HCT116 (cell line): ENCODE measurements around the gene CALHM1. TPM values are rescaled to one million over a fixed set of nuclear protein-coding genes. Genes with fewer than 3 reads are reported as not detected.

Experiments used
- ATAC-seq: fragments of 200-7000 bp; cut with Tn5 transposase; 2 replicates; pipeline ENCODE4 v1.9.1; 2020; ENCODE audit warnings: mild to moderate bottlenecking, moderate library complexity
- BruUV-seq: library from RNA; stranded (reverse); fragments of 400-500 nt; replicated peaks from 2 replicates; lab custom pipeline; 2021; lab: Mats Ljungman, UMichigan
- CTCF ChIA-PET: fragments of 300-600 bp; sonication (Branson Sonifier 250); formaldehyde crosslinking; loops from one replicate; lab custom pipeline; 2021; ENCODE audit warnings: antibody characterized with exemption; lab: Charles Lee
- POLR2A ChIA-PET: fragments of 300-600, 350-600 bp; sonication (Branson Sonifier 250); formaldehyde crosslinking; loops from one replicate; lab custom pipeline; 2021; ENCODE audit warnings: antibody characterized with exemption; lab: Charles Lee
- RAD21 ChIA-PET, 2 experiments: fragments of 300-600 bp; sonication (Branson Sonifier 250); formaldehyde crosslinking; loops; one replicate each; lab custom pipeline; 2023; ENCODE audit warnings: low total read pairs in 2 of 2; ENCODE audit not compliant: uncharacterized antibody in 2 of 2, unreplicated experiment in 2 of 2, low non-redundant PET in 1 of 2; lab: Charles Lee
- DNase-seq: peaks from one replicate; pipeline ENCODE4 v3.0.0-alpha.2; 2010; ENCODE audit warnings: low read depth, low spot score
- H2AFZ ChIP-seq: fragments of 200-600 bp; shearing (Covaris generic), sonication (generic); 2 replicates; pipeline ENCODE4 v1.6.1; 2017; ENCODE audit warnings: low read depth, mixed run types, mixed read lengths, antibody characterized with exemption, low read length; ENCODE audit not compliant: poor library complexity, severe bottlenecking
- H3K27ac ChIP-seq: 2 replicates; pipeline ENCODE4 v1.5.1; 2012; ENCODE audit warnings: low read depth, low read length
- H3K27me3 ChIP-seq: fragments of 200-600 bp; sonication (generic); 2 replicates; pipeline ENCODE4 v1.6.1; 2016; ENCODE audit warnings: mixed run types, low read length, mixed read lengths; ENCODE audit not compliant: insufficient read depth
- H3K36me3 ChIP-seq, 2 experiments: fragments of 200-500 bp in 1 of 2; fragments of 200-600 bp in 1 of 2; sonication (Bioruptor generic) in 1 of 2; sonication (generic) in 1 of 2; 2 replicates each; pipeline versions ENCODE4 v1.5.1 to v1.6.1; 2014 to 2016; ENCODE audit warnings: low read length in 2 of 2, inconsistent platforms in 1 of 2, mixed read lengths in 1 of 2, mixed run types in 1 of 2; ENCODE audit not compliant: insufficient read depth in 2 of 2, control insufficient read depth in 1 of 2
- H3K4me1 ChIP-seq, 2 experiments: fragments of 200-600 bp in 1 of 2; sonication (generic) in 1 of 2; 2 replicates each; pipeline versions ENCODE4 v1.5.1 to v1.6.1; 2012 to 2017; ENCODE audit warnings: low read length in 2 of 2, inconsistent platforms in 1 of 2, mild to moderate bottlenecking in 1 of 2, mixed read lengths in 1 of 2, mixed run types in 1 of 2, moderate library complexity in 1 of 2; ENCODE audit not compliant: insufficient read depth in 2 of 2, control insufficient read depth in 1 of 2
- H3K4me2 ChIP-seq: fragments of 200-600 bp; sonication (generic); 2 replicates; pipeline ENCODE4 v1.6.1; 2017; ENCODE audit warnings: mixed run types, low read length, mixed read lengths
- H3K4me3 ChIP-seq, 2 experiments: fragments of 200-600 bp in 1 of 2; sonication (generic) in 1 of 2; replicated peaks in 1 of 2; 2 replicates each; pipeline ENCODE4 v1.5.1; 2011 to 2016; ENCODE audit warnings: low read length in 2 of 2, control low read depth in 1 of 2, low read depth in 1 of 2, mild to moderate bottlenecking in 1 of 2, mixed read lengths in 1 of 2, mixed run types in 1 of 2
- H3K79me2 ChIP-seq: fragments of 200-600 bp; sonication (generic); 2 replicates; pipeline ENCODE4 v1.6.1; 2017; ENCODE audit warnings: mild to moderate bottlenecking, mixed run types, low read length, moderate library complexity, mixed read lengths; ENCODE audit not compliant: insufficient read depth
- H3K9ac ChIP-seq: fragments of 200-600 bp; sonication (generic); 2 replicates; pipeline ENCODE4 v1.6.1; 2016; ENCODE audit warnings: low read length, mixed read lengths
- H3K9me2 ChIP-seq: fragments of 200-600 bp; sonication (generic), shearing (Covaris generic); 2 replicates; pipeline ENCODE4 v1.6.1; 2017; ENCODE audit warnings: mixed run types, mild to moderate bottlenecking, moderate library complexity; ENCODE audit not compliant: insufficient read depth
- H3K9me3 ChIP-seq, 2 experiments: fragments of 200-500 bp in 1 of 2; fragments of 200-600 bp in 1 of 2; sonication (Bioruptor generic) in 1 of 2; sonication (generic) in 1 of 2; 2 replicates each; pipeline ENCODE4 v1.6.1; 2014 to 2017; ENCODE audit warnings: low read length in 2 of 2, mixed read lengths in 2 of 2, inconsistent platforms in 1 of 2, low read depth in 1 of 2, mild to moderate bottlenecking in 1 of 2, mixed run types in 1 of 2, moderate library complexity in 1 of 2; ENCODE audit not compliant: control insufficient read depth in 1 of 2, insufficient read depth in 1 of 2
- H4K20me1 ChIP-seq: fragments of 200-600 bp; sonication (generic), shearing (Covaris generic); 2 replicates; pipeline ENCODE4 v1.6.1; 2017; ENCODE audit warnings: mixed run types, mild to moderate bottlenecking, moderate library complexity; ENCODE audit not compliant: insufficient read depth
- CBX3 ChIP-seq: IDR thresholded peaks from 2 replicates; pipeline ENCODE4 v1.6.1; 2012; ENCODE audit warnings: low read depth
- ELF1 ChIP-seq: IDR thresholded peaks from 2 replicates; pipeline ENCODE4 v1.6.1; 2012; ENCODE audit warnings: low read depth, borderline replicate concordance
- FOSL1 ChIP-seq: IDR thresholded peaks from 2 replicates; pipeline ENCODE4 v1.6.1; 2012; ENCODE audit warnings: low read depth
- JUND ChIP-seq: IDR thresholded peaks from 2 replicates; pipeline ENCODE4 v1.6.1; 2012
- POLR2A ChIP-seq: IDR thresholded peaks from 2 replicates; pipeline ENCODE4 v1.7.0; 2011; ENCODE audit warnings: borderline replicate concordance; ENCODE audit not compliant: insufficient read depth, insufficient read length; ENCODE audit errors: extremely low read depth
- RAD21 ChIP-seq: IDR thresholded peaks from 2 replicates; pipeline ENCODE4 v1.6.1; 2012; ENCODE audit warnings: low read depth, mild to moderate bottlenecking
- SIN3A ChIP-seq: IDR thresholded peaks from 2 replicates; pipeline ENCODE4 v1.6.1; 2012; ENCODE audit warnings: low read depth
- SP1 ChIP-seq: IDR thresholded peaks from 2 replicates; pipeline ENCODE4 v1.6.1; 2012; ENCODE audit warnings: low read depth
- SRF ChIP-seq: IDR thresholded peaks from 2 replicates; pipeline ENCODE4 v1.6.1; 2012; ENCODE audit warnings: low read depth
- TCF7L2 ChIP-seq: IDR thresholded peaks from 2 replicates; pipeline ENCODE4 v1.7.0; 2011; ENCODE audit warnings: borderline replicate concordance, inconsistent platforms; ENCODE audit not compliant: insufficient read depth, insufficient read length; ENCODE audit errors: extremely low read depth
- ZFX ChIP-seq: fragments of 450-650 bp; IDR thresholded peaks from 2 replicates; pipeline ENCODE4 v1.6.1; 2017
- ZNF274 ChIP-seq: fragments of 200-500 bp; sonication (Bioruptor generic); IDR thresholded peaks from 2 replicates; pipeline ENCODE4 v1.6.1; 2014; ENCODE audit warnings: mild to moderate bottlenecking, low read depth, low read length, inconsistent platforms
- intact Hi-C: fragments of 100-400 bp; cut with micrococcal nuclease; formaldehyde crosslinking; loops from 2 replicates; pipeline ENCODE4 v1.10.0; 2022
- total RNA-seq: library from RNA; stranded (reverse); gene quantifications from one replicate; pipeline ENCODE4 v1.2.1, GENCODE V29; 2021; ENCODE audit not compliant: unreplicated experiment
- TF ChIP-seq, protein P1 (sequence below): IDR thresholded peaks from 2 replicates; pipeline ENCODE4 v1.6.1; 2012; ENCODE audit warnings: low read depth
- TF ChIP-seq, protein P2 (sequence below): IDR thresholded peaks from 2 replicates; pipeline ENCODE4 v1.6.1; 2012

The CALHM1 gene
- total RNA-seq, 1 experiment from 2014 or later: not detected

DNA sequence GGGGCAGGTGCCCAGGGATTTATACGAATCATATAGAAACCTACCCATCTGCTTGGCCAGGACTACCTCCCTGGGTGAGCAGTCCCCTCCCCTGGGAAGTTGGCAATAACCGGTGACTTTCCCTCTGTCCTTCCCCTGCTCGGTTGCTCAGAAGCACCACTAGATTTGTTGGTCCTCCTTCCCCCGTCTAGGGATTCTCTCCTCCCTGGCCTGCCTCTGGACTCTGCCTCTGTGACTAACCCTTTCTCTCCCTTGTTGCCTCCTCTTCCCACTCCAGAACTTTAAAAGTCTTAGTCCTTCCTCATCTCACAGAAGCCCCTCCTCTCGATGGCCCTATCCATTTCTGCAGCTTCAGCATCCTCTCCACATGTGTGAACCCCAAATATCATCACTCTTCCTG, 10.5 kb upstream of the CALHM1 start:
- TF ChIP-seq SRF (no peak), JUND (no peak), ZFX (no peak), RAD21 (no peak), CBX3 (no peak)
- TF ChIP-seq, all 23 proteins: peak for 0
- RAD21 ChIA-PET: no interaction called here
- POLR2A ChIA-PET: no interaction called here
- DNase-seq (no peak), ATAC-seq (no peak)
- H3K9me3 ChIP-seq: no peaks in the 10 kb centered on the region
- CTCF ChIA-PET: interaction anchor here (1.0 kb wide), 1 partner anchor 12 kb away, joined by 3 read pairs; no protein-coding TSS in a partner anchor
- H2AFZ ChIP-seq: no peak overlapping the region
- H3K27me3 ChIP-seq: no peaks in the 10 kb centered on the region
- H3K4me3 ChIP-seq: no peak overlapping the region
- H3K27ac ChIP-seq: no peak overlapping the region
- H3K9ac ChIP-seq: no peak overlapping the region
- H3K9me2 ChIP-seq: no peaks in the 10 kb centered on the region
- no TSS peak for BruUV-seq
- H3K4me1 ChIP-seq: peaks cover 5 to 15% of the 10 kb centered on the region in 2 experiments; a peak in 3 of 4 replicates
- H3K36me3 ChIP-seq: no peaks in the 10 kb centered on the region
- intact Hi-C loops: no loop called here
- no peaks in the 10 kb centered on the region for H4K20me1 ChIP-seq
- no peaks in the 10 kb centered on the region for H3K79me2 ChIP-seq
- H3K4me2 ChIP-seq: no peak overlapping the region

DNA sequence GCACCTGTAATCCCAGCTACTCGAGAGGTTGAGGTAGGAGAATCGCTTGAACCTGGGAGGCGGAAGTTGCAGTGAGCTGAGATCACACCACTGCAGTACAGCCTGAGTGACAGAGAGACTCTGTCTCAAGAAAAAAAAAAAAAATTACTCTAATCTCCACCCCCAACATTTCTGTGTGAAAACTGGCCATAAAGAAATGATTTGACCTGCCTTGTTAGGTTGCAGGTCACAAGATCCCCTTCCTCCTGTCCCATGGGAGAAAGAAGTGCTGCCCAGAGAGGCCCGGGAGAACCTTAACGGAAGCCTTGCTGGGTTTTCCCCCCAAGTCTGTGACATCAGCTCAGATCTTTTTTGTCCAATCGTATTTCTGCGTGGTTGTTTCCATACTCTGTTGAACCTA, 8.7 kb upstream of the CALHM1 start:
- intact Hi-C loops: no loop called here
- no peak overlapping the region for H2AFZ ChIP-seq
- no peaks in the 10 kb centered on the region for H4K20me1 ChIP-seq
- no peak overlapping the region for H3K27ac ChIP-seq
- H3K4me2 ChIP-seq: no peak overlapping the region
- ATAC-seq (no peak), DNase-seq (no peak)
- TF ChIP-seq JUND: no peak
- TF ChIP-seq, protein P1, sequence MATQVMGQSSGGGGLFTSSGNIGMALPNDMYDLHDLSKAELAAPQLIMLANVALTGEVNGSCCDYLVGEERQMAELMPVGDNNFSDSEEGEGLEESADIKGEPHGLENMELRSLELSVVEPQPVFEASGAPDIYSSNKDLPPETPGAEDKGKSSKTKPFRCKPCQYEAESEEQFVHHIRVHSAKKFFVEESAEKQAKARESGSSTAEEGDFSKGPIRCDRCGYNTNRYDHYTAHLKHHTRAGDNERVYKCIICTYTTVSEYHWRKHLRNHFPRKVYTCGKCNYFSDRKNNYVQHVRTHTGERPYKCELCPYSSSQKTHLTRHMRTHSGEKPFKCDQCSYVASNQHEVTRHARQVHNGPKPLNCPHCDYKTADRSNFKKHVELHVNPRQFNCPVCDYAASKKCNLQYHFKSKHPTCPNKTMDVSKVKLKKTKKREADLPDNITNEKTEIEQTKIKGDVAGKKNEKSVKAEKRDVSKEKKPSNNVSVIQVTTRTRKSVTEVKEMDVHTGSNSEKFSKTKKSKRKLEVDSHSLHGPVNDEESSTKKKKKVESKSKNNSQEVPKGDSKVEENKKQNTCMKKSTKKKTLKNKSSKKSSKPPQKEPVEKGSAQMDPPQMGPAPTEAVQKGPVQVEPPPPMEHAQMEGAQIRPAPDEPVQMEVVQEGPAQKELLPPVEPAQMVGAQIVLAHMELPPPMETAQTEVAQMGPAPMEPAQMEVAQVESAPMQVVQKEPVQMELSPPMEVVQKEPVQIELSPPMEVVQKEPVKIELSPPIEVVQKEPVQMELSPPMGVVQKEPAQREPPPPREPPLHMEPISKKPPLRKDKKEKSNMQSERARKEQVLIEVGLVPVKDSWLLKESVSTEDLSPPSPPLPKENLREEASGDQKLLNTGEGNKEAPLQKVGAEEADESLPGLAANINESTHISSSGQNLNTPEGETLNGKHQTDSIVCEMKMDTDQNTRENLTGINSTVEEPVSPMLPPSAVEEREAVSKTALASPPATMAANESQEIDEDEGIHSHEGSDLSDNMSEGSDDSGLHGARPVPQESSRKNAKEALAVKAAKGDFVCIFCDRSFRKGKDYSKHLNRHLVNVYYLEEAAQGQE: no peak
- TF ChIP-seq ELF1: no peak
- TF ChIP-seq RAD21: no peak
- TF ChIP-seq TCF7L2: no peak
- no peak for TF ChIP-seq ZNF274
- TF ChIP-seq, protein P2, sequence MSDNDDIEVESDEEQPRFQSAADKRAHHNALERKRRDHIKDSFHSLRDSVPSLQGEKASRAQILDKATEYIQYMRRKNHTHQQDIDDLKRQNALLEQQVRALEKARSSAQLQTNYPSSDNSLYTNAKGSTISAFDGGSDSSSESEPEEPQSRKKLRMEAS: no peak
- no peak for TF ChIP-seq SP1
- no peak for TF ChIP-seq SIN3A
- no peak for TF ChIP-seq POLR2A
- TF ChIP-seq ZFX: no peak
- no peak for TF ChIP-seq FOSL1
- no peaks in the 10 kb centered on the region for H3K9me3 ChIP-seq
- no peaks in the 10 kb centered on the region for H3K79me2 ChIP-seq
- no peaks in the 10 kb centered on the region for H3K27me3 ChIP-seq
- H3K9ac ChIP-seq: no peak overlapping the region
- ChIA-PET RAD21 (no interaction called here), POLR2A (no interaction called here), CTCF (interaction anchor here (0.9 kb wide), 1 partner anchor 9 kb away, joined by 3 read pairs; no protein-coding TSS in a partner anchor)
- no peaks in the 10 kb centered on the region for H3K9me2 ChIP-seq
- peaks cover 5 to 15% of the 10 kb centered on the region in 2 experiments; a peak in 3 of 4 replicates for H3K4me1 ChIP-seq
- no TSS peak for BruUV-seq
- H3K4me3 ChIP-seq: no peak overlapping the region
- H3K36me3 ChIP-seq: no peaks in the 10 kb centered on the region
